ENCODE results near the gene LCORL.

LCORL gene

GRCh38 chr4:17794730-17795129, 226.8 kb downstream of the LCORL start:
- no peak for DNase-seq (ENCODE audit: low read depth, low spot score)
- no peak overlapping the region for H3K4me3 ChIP-seq (ENCODE audit: low read depth, low read length)
- CTCF ChIA-PET: interaction anchor here (1.6 to 8.0 kb wide), 2 partner anchors 12 to 246 kb away, joined by 6 to 76 read pairs; no protein-coding TSS in a partner anchor
- POLR2A ChIA-PET: no interaction called here
- no peak for TF ChIP-seq CTCF (IDR thresholded peaks at IDR 0.05; ENCODE audit: insufficient read depth, low read length, missing control alignments)

Measured in AG04449 (cell line).